SH-SY5Y (cell line): Measurements from ENCODE around the gene PFKM.

Source experiments
- GATA2 ChIP-seq: IDR thresholded peaks from 2 replicates; pipeline ENCODE4 v1.6.1; 2011; ENCODE audit warnings: mild to moderate bottlenecking, low read depth, low read length
- GATA3 ChIP-seq: IDR thresholded peaks from 2 replicates; pipeline ENCODE4 v1.6.1; 2011; ENCODE audit warnings: low read depth, mild to moderate bottlenecking, low read length, moderate library complexity

GRCh38 chr12:48177982-48178381 lies 58.8 kb downstream of the PFKM start:
- TF ChIP-seq GATA2 (no peak), GATA3 (no peak)
